Stimulated activated CD8-positive, alpha-beta memory T cell treated with anti-CD3 and anti-CD28 coated beads, Interleukin-15, amount 100 ng/mL, for 1 hour (primary cell): ENCODE measurements around the gene CHRM2.

Experiments
- DNase-seq: peaks from one replicate; pipeline ENCODE4 v3.0.0-alpha.2; 2020; ENCODE audit warnings: low read depth

The CHRM2 gene

GRCh38 chr7:136894789-136895188 is 26.3 kb downstream of the CHRM2 start:
- DNase-seq: no peak

GRCh38 chr7:136897676-136898075 is 29.2 kb downstream of the CHRM2 start:
- DNase-seq: no peak

GRCh38 chr7:136900005-136900404 is 31.6 kb downstream of the CHRM2 start:
- no peak for DNase-seq

- no peak for DNase-seq
Observed at GRCh38 chr7:136910771-136911170, 42.3 kb downstream of the CHRM2 start.

- no peak for DNase-seq
Observed at GRCh38 chr7:136911344-136911743, 42.9 kb downstream of the CHRM2 start.

- no peak for DNase-seq
Observed at GRCh38 chr7:136912339-136912738, 43.9 kb downstream of the CHRM2 start.

- DNase-seq: no peak
Observed at GRCh38 chr7:136914016-136914415, 45.6 kb downstream of the CHRM2 start.

GRCh38 chr7:136919820-136920219 is 51.4 kb downstream of the CHRM2 start:
- DNase-seq: no peak

- no peak for DNase-seq
Observed at GRCh38 chr7:136923111-136923667, 54.7 kb downstream of the CHRM2 start.

- no peak for DNase-seq
Observed at GRCh38 chr7:136925044-136925443, 56.6 kb downstream of the CHRM2 start.

- no peak for DNase-seq
Observed at GRCh38 chr7:136925556-136925955, 57.1 kb downstream of the CHRM2 start.

GRCh38 chr7:136931169-136931867 is 62.9 kb downstream of the CHRM2 start:
- no peak for DNase-seq

- DNase-seq: no peak
Observed at GRCh38 chr7:136937436-136937835, 69.0 kb downstream of the CHRM2 start.

- DNase-seq: no peak
Observed at GRCh38 chr7:136938476-136938875, 70.0 kb downstream of the CHRM2 start.

- DNase-seq: no peak
Observed at GRCh38 chr7:136940122-136940521, 71.7 kb downstream of the CHRM2 start.

- no peak for DNase-seq
Observed at GRCh38 chr7:136940917-136941316, 72.5 kb downstream of the CHRM2 start.

GRCh38 chr7:136941816-136942215 is 73.4 kb downstream of the CHRM2 start:
- DNase-seq: no peak

GRCh38 chr7:136942401-136942800 is 73.9 kb downstream of the CHRM2 start:
- no peak for DNase-seq

GRCh38 chr7:136942994-136943393 is 74.5 kb downstream of the CHRM2 start:
- DNase-seq: no peak

- no peak for DNase-seq
Observed at GRCh38 chr7:136947347-136947746, 78.9 kb downstream of the CHRM2 start.

GRCh38 chr7:136950331-136950730 is 81.9 kb downstream of the CHRM2 start:
- DNase-seq: no peak

GRCh38 chr7:136953386-136953785 is 84.9 kb downstream of the CHRM2 start:
- no peak for DNase-seq

- no peak for DNase-seq
Observed at GRCh38 chr7:136956232-136956631, 87.8 kb downstream of the CHRM2 start.

GRCh38 chr7:136956671-136957070 is 88.2 kb downstream of the CHRM2 start:
- DNase-seq: no peak
